Measurements from ENCODE around the gene KRT78.

Gene KRT78

GRCh38 chr12:52876372-52876771 is 27.6 kb upstream of the KRT78 start:
- TF ChIP-seq GATA3 (IDR thresholded peaks at IDR 0.05; ENCODE audit: low read depth, low read length) = no peak
- no peak for TF ChIP-seq GATA2 (IDR thresholded peaks at IDR 0.05; ENCODE audit: low read depth, low read length)

- TF ChIP-seq GATA3 (IDR thresholded peaks at IDR 0.05; ENCODE audit: low read depth, low read length) (no peak), GATA2 (IDR thresholded peaks at IDR 0.05; ENCODE audit: low read depth, low read length) (no peak)
Measured at GRCh38 chr12:52874573-52875435, 26.0 kb upstream of the KRT78 start.

- no peak for TF ChIP-seq GATA2 (IDR thresholded peaks at IDR 0.05; ENCODE audit: low read depth, low read length)
- TF ChIP-seq GATA3 (IDR thresholded peaks at IDR 0.05; ENCODE audit: low read depth, low read length) = no peak
Measured at GRCh38 chr12:52873832-52874572, 25.2 kb upstream of the KRT78 start.

- no peak for TF ChIP-seq GATA2 (IDR thresholded peaks at IDR 0.05; ENCODE audit: low read depth, low read length)
- TF ChIP-seq GATA3 (IDR thresholded peaks at IDR 0.05; ENCODE audit: low read depth, low read length) = no peak
Measured at GRCh38 chr12:52873513-52873831, 24.7 kb upstream of the KRT78 start.

- TF ChIP-seq GATA2 (IDR thresholded peaks at IDR 0.05; ENCODE audit: low read depth, low read length) = no peak
- TF ChIP-seq GATA3 (IDR thresholded peaks at IDR 0.05; ENCODE audit: low read depth, low read length) = no peak
Measured at GRCh38 chr12:52872644-52873389, 24.0 kb upstream of the KRT78 start.

GRCh38 chr12:52871291-52872039 is 22.7 kb upstream of the KRT78 start:
- TF ChIP-seq GATA3 (IDR thresholded peaks at IDR 0.05; ENCODE audit: low read depth, low read length) (no peak), GATA2 (IDR thresholded peaks at IDR 0.05; ENCODE audit: low read depth, low read length) (no peak)

- TF ChIP-seq GATA3 (IDR thresholded peaks at IDR 0.05; ENCODE audit: low read depth, low read length) (no peak), GATA2 (IDR thresholded peaks at IDR 0.05; ENCODE audit: low read depth, low read length) (no peak)
Measured at GRCh38 chr12:52870361-52871290, 21.8 kb upstream of the KRT78 start.

- TF ChIP-seq GATA3 (IDR thresholded peaks at IDR 0.05; ENCODE audit: low read depth, low read length) (no peak), GATA2 (IDR thresholded peaks at IDR 0.05; ENCODE audit: low read depth, low read length) (no peak)
Measured at GRCh38 chr12:52867642-52868041, 18.8 kb upstream of the KRT78 start.

GRCh38 chr12:52867152-52867551 is 18.4 kb upstream of the KRT78 start:
- no peak for TF ChIP-seq GATA3 (IDR thresholded peaks at IDR 0.05; ENCODE audit: low read depth, low read length)
- TF ChIP-seq GATA2 (IDR thresholded peaks at IDR 0.05; ENCODE audit: low read depth, low read length) = no peak

- no peak for TF ChIP-seq GATA2 (IDR thresholded peaks at IDR 0.05; ENCODE audit: low read depth, low read length)
- TF ChIP-seq GATA3 (IDR thresholded peaks at IDR 0.05; ENCODE audit: low read depth, low read length) = no peak
Measured at GRCh38 chr12:52865090-52865944, 16.5 kb upstream of the KRT78 start.

- TF ChIP-seq GATA2 (IDR thresholded peaks at IDR 0.05; ENCODE audit: low read depth, low read length) (no peak), GATA3 (IDR thresholded peaks at IDR 0.05; ENCODE audit: low read depth, low read length) (no peak)
Measured at GRCh38 chr12:52862023-52862422, 13.2 kb upstream of the KRT78 start.

- TF ChIP-seq GATA3 (IDR thresholded peaks at IDR 0.05; ENCODE audit: low read depth, low read length) (no peak), GATA2 (IDR thresholded peaks at IDR 0.05; ENCODE audit: low read depth, low read length) (no peak)
Measured at GRCh38 chr12:52861511-52861910, 12.7 kb upstream of the KRT78 start.

All from SH-SY5Y (cell line).